ENCODE data around the gene PTPRK. TPM values are rescaled to one million over a fixed set of nuclear protein-coding genes. Genes with fewer than 3 reads are reported as not detected.

PTPRK gene
- total RNA-seq, 4 donors from 2014 or later, result 20.0 to 64.2 (median 36.6) TPM

DNA sequence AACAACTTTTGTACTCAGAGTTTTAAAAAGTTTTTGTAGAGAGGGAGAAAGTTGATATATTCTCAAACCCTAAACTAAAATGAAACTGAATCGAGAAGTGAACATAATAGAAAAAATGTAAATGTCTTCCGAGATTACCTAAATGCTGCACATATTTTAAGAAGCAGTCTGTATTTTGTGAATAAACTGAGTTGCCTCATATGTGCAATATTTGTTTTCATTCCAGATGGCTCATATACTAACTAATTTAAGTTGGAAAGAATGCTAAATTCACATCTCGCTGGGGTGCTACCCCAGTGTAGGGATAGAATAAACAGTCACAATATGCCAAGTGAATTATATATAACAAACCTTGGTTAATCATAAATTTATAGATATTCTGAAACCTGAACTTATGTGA, 333.7 kb downstream of the PTPRK start:
- no peak overlapping the region for H3K4me3 ChIP-seq
- DNase-seq, result no peak
- no peaks in the 10 kb centered on the region for H3K9me3 ChIP-seq
- no peak for TF ChIP-seq POLR2A (IDR thresholded peaks at IDR 0.05)
- TF ChIP-seq CTCF (IDR thresholded peaks at IDR 0.05), result no peak
- intact Hi-C loops (cut with DNase I; ENCODE audit: low total_unique reads), result no loop called here
- H3K27me3 ChIP-seq, result no peaks in the 10 kb centered on the region
- H3K4me1 ChIP-seq, result no peaks in the 10 kb centered on the region
- no peaks in the 10 kb centered on the region for H3K36me3 ChIP-seq
- H3K27ac ChIP-seq, result no peak overlapping the region

- H3K4me3 ChIP-seq, result no peak overlapping the region
- H3K9me3 ChIP-seq, result no peaks in the 10 kb centered on the region
- TF ChIP-seq CTCF (IDR thresholded peaks at IDR 0.05), result no peak
- TF ChIP-seq POLR2A (IDR thresholded peaks at IDR 0.05), result no peak
- H3K4me1 ChIP-seq, result no peaks in the 10 kb centered on the region
- no peaks in the 10 kb centered on the region for H3K36me3 ChIP-seq
- H3K27ac ChIP-seq, result no peak overlapping the region
- no peak for DNase-seq
- intact Hi-C loops (cut with DNase I; ENCODE audit: low total_unique reads), result no loop called here
- no peaks in the 10 kb centered on the region for H3K27me3 ChIP-seq
Observed at GRCh38 chr6:128179876-128180438, 340.4 kb downstream of the PTPRK start.

GRCh38 chr6:128174724-128175123, 345.7 kb downstream of the PTPRK start:
- no peaks in the 10 kb centered on the region for H3K4me1 ChIP-seq
- no peaks in the 10 kb centered on the region for H3K36me3 ChIP-seq
- intact Hi-C loops (cut with DNase I; ENCODE audit: low total_unique reads), result no loop called here
- H3K9me3 ChIP-seq, result no peaks in the 10 kb centered on the region
- no peak for DNase-seq
- TF ChIP-seq POLR2A (IDR thresholded peaks at IDR 0.05), result no peak
- no peak for TF ChIP-seq CTCF (IDR thresholded peaks at IDR 0.05)
- no peaks in the 10 kb centered on the region for H3K27me3 ChIP-seq
- H3K27ac ChIP-seq, result no peak overlapping the region
- no peak overlapping the region for H3K4me3 ChIP-seq

GRCh38 chr6:128172752-128173682, 347.4 kb downstream of the PTPRK start:
- TF ChIP-seq CTCF (IDR thresholded peaks at IDR 0.05), result no peak
- no peak for TF ChIP-seq POLR2A (IDR thresholded peaks at IDR 0.05)
- Histone ChIP-seq H3K27me3 (no peaks in the 10 kb centered on the region), H3K9me3 (no peaks in the 10 kb centered on the region), H3K4me1 (no peaks in the 10 kb centered on the region), H3K27ac (no peak overlapping the region), H3K36me3 (no peaks in the 10 kb centered on the region), H3K4me3 (no peak overlapping the region)
- no peak for DNase-seq
- intact Hi-C loops (cut with DNase I; ENCODE audit: low total_unique reads), result no loop called here

- no peak for TF ChIP-seq CTCF (IDR thresholded peaks at IDR 0.05)
- no peak for TF ChIP-seq POLR2A (IDR thresholded peaks at IDR 0.05)
Observed at GRCh38 chr6:128172081-128172480, 348.3 kb downstream of the PTPRK start.

More at GRCh38 chr6:128172081-128172480, 348.3 kb downstream of the PTPRK start:
- no peaks in the 10 kb centered on the region for H3K4me1 ChIP-seq
- intact Hi-C loops (cut with DNase I; ENCODE audit: low total_unique reads), result no loop called here
- H3K9me3 ChIP-seq, result no peaks in the 10 kb centered on the region
- no peaks in the 10 kb centered on the region for H3K27me3 ChIP-seq
- H3K4me3 ChIP-seq, result no peak overlapping the region
- no peak for DNase-seq
- H3K27ac ChIP-seq, result no peak overlapping the region
- no peaks in the 10 kb centered on the region for H3K36me3 ChIP-seq
